WI38 (cell line): ENCODE measurements around the gene EPHB3.

Source experiments
- H3K4me3 ChIP-seq: 2 replicates; pipeline ENCODE4 v1.5.1; 2011; ENCODE audit warnings: low read depth, mild to moderate bottlenecking, control low read depth, low read length
- TF ChIP-seq, protein P1 (sequence below): IDR thresholded peaks from 2 replicates; pipeline ENCODE4 v1.5.1; 2012; ENCODE audit warnings: low read depth, mild to moderate bottlenecking, control low read depth, low read length

The EPHB3 gene

DNA sequence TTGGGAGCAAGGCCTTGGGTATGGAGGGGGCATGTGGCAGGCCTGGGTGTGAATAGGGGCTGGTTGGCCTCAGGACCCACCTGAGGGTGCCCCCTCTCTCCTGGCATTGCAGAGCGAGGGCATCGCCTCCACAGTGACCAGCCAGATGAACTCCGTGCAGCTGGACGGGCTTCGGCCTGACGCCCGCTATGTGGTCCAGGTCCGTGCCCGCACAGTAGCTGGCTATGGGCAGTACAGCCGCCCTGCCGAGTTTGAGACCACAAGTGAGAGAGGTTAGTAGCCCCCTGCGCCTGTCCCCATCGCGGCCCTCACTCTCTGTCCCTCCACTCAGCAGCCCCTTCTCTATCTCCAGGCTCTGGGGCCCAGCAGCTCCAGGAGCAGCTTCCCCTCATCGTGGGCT lies 16.0 kb downstream of the EPHB3 start:
- no peak overlapping the region for H3K4me3 ChIP-seq
- TF ChIP-seq, protein P1, sequence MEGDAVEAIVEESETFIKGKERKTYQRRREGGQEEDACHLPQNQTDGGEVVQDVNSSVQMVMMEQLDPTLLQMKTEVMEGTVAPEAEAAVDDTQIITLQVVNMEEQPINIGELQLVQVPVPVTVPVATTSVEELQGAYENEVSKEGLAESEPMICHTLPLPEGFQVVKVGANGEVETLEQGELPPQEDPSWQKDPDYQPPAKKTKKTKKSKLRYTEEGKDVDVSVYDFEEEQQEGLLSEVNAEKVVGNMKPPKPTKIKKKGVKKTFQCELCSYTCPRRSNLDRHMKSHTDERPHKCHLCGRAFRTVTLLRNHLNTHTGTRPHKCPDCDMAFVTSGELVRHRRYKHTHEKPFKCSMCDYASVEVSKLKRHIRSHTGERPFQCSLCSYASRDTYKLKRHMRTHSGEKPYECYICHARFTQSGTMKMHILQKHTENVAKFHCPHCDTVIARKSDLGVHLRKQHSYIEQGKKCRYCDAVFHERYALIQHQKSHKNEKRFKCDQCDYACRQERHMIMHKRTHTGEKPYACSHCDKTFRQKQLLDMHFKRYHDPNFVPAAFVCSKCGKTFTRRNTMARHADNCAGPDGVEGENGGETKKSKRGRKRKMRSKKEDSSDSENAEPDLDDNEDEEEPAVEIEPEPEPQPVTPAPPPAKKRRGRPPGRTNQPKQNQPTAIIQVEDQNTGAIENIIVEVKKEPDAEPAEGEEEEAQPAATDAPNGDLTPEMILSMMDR, result no peak

DNA sequence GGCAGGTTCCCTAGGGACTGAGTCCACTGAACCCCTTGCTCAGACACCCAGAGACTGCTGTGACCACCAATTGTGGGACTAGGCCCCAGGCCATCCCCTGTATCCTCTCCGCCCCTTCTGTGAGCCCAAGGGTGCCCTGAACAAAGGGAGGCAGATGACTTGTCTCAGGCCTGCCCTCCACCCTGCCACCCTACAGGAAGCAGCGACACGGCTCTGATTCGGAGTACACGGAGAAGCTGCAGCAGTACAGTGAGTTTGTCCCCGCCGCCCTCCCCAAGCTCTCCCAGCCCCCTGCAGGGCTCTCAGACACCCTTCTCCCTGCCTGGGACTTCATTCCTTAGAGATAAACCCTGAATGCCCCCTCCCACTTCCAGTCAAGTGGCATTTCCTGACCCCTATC lies 16.6 kb downstream of the EPHB3 start:
- TF ChIP-seq, protein P1, result no peak
- H3K4me3 ChIP-seq, result no peak overlapping the region

DNA sequence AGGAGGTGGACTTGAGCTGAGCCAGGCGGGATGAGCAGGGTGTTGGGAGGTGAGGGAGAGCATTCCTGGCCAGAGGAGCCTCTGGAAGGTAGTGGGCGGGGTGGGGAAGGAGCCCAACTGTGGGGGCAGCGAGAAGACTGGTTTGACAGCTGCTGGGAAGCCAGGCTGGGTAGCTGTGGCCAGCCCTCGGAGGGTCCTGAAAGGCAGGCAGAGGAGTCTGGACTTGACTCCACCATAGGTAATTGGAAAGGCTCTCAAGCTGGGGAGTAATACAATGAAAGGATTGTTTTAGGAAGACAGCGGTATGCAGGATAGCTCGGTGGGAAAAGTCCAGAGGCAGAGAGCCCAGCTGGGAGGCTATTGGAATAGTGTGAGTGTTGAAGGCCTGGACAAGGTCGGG lies 17.2 kb downstream of the EPHB3 start:
- TF ChIP-seq, protein P1, result no peak

DNA sequence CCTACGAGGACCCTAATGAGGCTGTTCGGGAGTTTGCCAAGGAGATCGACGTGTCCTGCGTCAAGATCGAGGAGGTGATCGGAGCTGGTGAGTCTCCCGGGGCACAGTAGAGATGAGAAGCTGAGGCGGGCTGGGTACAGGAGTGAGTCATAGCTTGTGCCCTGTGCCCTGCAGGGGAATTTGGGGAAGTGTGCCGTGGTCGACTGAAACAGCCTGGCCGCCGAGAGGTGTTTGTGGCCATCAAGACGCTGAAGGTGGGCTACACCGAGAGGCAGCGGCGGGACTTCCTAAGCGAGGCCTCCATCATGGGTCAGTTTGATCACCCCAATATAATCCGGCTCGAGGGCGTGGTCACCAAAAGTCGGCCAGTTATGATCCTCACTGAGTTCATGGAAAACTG lies 17.9 kb downstream of the EPHB3 start:
- H3K4me3 ChIP-seq, result no peak overlapping the region
- TF ChIP-seq, protein P1, result no peak

More for the DNA sequence above, 17.2 kb downstream of the EPHB3 start:
- no peak overlapping the region for H3K4me3 ChIP-seq

DNA sequence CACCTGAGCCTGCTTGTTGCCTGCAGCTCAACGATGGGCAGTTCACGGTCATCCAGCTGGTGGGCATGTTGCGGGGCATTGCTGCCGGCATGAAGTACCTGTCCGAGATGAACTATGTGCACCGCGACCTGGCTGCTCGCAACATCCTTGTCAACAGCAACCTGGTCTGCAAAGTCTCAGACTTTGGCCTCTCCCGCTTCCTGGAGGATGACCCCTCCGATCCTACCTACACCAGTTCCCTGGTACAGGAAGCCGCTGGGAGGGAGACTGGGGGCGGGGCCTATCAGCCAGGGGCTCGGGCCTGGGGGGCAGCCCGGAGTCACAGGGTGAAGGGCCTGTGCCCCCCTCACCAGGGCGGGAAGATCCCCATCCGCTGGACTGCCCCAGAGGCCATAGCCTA lies 18.8 kb downstream of the EPHB3 start:
- no peak overlapping the region for H3K4me3 ChIP-seq
- TF ChIP-seq, protein P1, result no peak

DNA sequence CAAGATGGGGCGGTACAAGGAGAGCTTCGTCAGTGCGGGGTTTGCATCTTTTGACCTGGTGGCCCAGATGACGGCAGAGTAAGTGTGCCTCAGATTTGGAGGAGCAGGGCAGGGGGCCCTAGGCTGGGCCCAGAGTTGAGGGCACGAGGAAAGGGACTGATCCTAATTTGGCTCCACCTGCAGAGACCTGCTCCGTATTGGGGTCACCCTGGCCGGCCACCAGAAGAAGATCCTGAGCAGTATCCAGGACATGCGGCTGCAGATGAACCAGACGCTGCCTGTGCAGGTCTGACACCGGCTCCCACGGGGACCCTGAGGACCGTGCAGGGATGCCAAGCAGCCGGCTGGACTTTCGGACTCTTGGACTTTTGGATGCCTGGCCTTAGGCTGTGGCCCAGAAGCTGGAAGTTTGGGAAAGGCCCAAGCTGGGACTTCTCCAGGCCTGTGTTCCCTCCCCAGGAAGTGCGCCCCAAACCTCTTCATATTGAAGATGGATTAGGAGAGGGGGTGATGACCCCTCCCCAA lies 19.8 kb downstream of the EPHB3 start:
- TF ChIP-seq, protein P1, result no peak
- H3K4me3 ChIP-seq, result no peak overlapping the region

DNA sequence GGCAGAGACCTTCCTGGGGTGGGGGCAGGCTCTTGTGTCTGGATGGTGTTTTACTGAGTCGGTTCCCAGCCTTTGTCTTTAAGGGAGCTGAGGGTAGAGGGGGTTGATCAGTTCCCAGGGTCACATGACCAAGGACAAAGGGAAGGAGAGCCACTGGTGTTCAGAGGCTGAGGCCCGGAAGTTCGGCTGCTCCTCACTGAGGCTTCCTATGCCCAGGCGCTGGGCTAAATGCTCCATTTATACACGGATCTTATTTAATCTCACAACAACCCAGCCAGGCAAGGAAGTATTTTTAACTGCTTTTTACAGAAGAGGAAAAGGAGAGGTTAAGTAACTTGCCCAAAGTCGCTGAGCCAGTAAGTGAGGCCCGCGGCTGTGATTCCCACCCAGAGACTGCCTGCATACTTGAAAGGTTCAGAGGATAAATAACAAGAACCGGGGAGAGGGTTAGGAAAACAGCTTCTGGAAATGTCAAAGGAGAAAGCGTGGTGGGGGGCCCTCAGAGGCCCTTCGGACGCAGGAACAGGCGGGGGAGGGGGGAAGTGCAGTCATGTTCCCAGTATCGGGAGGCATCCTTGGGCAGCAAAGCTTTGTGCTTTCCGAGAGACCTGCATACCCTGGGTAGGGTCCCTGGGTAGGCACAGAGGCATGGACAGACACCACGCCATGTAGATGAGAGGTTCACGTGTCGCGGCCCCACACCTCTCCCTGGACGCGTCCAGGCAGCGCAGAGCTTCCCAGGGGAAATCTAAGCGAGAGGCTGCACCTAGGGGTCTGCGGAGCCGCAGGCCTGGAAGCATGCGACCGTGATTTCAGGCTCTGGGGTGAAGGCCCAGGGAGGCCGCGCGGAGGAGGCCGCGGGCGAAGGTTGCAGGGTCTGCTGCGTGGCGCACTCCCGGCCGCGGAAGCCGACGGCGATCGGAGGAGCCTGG lies 21.3 kb downstream of the EPHB3 start:
- TF ChIP-seq, protein P1, result no peak
- no peak overlapping the region for H3K4me3 ChIP-seq
